Measurements from ENCODE around the gene POR.

DNA sequence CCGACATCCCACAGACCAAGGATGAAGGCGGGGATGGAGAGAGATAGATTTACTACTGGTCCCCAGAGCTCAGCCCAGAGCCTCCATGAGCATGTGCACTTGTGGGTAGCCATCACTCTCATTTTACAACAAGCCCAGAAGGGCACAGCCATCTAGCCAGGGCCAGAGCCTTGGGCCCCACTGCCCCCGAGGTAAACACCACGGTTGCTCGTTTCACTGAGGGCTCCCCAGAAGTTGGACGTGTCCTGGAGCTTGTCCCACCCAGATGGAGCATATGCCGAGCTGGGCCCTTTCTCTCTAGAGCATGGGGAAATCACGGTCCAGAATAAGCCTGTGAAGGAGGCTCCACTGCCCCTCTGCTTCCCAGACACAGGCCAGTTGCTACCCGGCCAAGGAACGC is 88.4 kb downstream of the POR start:
- TF ChIP-seq, protein P1, sequence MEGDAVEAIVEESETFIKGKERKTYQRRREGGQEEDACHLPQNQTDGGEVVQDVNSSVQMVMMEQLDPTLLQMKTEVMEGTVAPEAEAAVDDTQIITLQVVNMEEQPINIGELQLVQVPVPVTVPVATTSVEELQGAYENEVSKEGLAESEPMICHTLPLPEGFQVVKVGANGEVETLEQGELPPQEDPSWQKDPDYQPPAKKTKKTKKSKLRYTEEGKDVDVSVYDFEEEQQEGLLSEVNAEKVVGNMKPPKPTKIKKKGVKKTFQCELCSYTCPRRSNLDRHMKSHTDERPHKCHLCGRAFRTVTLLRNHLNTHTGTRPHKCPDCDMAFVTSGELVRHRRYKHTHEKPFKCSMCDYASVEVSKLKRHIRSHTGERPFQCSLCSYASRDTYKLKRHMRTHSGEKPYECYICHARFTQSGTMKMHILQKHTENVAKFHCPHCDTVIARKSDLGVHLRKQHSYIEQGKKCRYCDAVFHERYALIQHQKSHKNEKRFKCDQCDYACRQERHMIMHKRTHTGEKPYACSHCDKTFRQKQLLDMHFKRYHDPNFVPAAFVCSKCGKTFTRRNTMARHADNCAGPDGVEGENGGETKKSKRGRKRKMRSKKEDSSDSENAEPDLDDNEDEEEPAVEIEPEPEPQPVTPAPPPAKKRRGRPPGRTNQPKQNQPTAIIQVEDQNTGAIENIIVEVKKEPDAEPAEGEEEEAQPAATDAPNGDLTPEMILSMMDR (conservative IDR thresholded peaks at IDR 0.05; ENCODE audit: low read depth, low read length) = no peak
- no peak for TF ChIP-seq EZH2 (IDR thresholded peaks at IDR 0.05; ENCODE audit: borderline replicate concordance, low read depth, low read length, poor library complexity, severe bottlenecking)

All from A673 (cell line).